DOHH2 (cell line): Measurements from ENCODE around the gene DOK7.

ENCODE experiments used
- H3F3A ChIP-seq: fragments of 200-600 bp; sonication (generic), shearing (Covaris generic); 2 replicates; pipeline ENCODE4 v1.6.0; 2016; ENCODE audit warnings: antibody characterized with exemption, mild to moderate bottlenecking; ENCODE audit not compliant: control insufficient read depth, insufficient read depth
- H3K27ac ChIP-seq: fragments of 200-600 bp; sonication (generic); 2 replicates; pipeline ENCODE4 v1.5.1; 2014; ENCODE audit warnings: low read depth, mild to moderate bottlenecking, low read length, moderate library complexity
- H3K27me3 ChIP-seq: fragments of 200-600 bp; sonication (generic); 2 replicates; pipeline ENCODE4 v1.6.1; 2014; ENCODE audit warnings: mild to moderate bottlenecking, low read length, mixed read lengths; ENCODE audit not compliant: control insufficient read depth
- H3K36me3 ChIP-seq: fragments of 200-600 bp; sonication (generic); 2 replicates; pipeline ENCODE4 v1.6.1; 2014; ENCODE audit warnings: mild to moderate bottlenecking, low read length, moderate library complexity, mixed read lengths; ENCODE audit not compliant: control insufficient read depth
- H3K4me1 ChIP-seq: fragments of 200-600 bp; sonication (generic); 2 replicates; pipeline ENCODE4 v1.6.1; 2014; ENCODE audit warnings: mild to moderate bottlenecking, low read length, mixed read lengths; ENCODE audit not compliant: control insufficient read depth
- H3K4me2 ChIP-seq: fragments of 200-600 bp; sonication (generic); 2 replicates; pipeline ENCODE4 v1.6.0; 2014; ENCODE audit warnings: mild to moderate bottlenecking, low read length, moderate library complexity
- H3K4me3 ChIP-seq: fragments of 200-600 bp; sonication (generic); 2 replicates; pipeline ENCODE4 v1.5.1; 2014; ENCODE audit warnings: mild to moderate bottlenecking, low read length, mixed read lengths
- H3K79me2 ChIP-seq: fragments of 200-600 bp; sonication (generic); 2 replicates; pipeline ENCODE4 v1.6.1; 2014; ENCODE audit warnings: mild to moderate bottlenecking, low read length, mixed read lengths; ENCODE audit not compliant: control insufficient read depth
- H3K9me2 ChIP-seq: fragments of 200-600 bp; sonication (generic); replicated peaks from 2 replicates; pipeline ENCODE4 v1.6.1; 2014; ENCODE audit warnings: mild to moderate bottlenecking, low read length, mixed read lengths; ENCODE audit not compliant: control insufficient read depth
- H3K9me3 ChIP-seq: fragments of 200-600 bp; sonication (generic); 2 replicates; pipeline ENCODE4 v1.6.1; 2014; ENCODE audit warnings: antibody characterized with exemption, low read length, mixed read lengths; ENCODE audit not compliant: control insufficient read depth, insufficient read depth
- H4K20me1 ChIP-seq: fragments of 200-600 bp; sonication (generic); 2 replicates; pipeline ENCODE4 v1.6.0; 2014; ENCODE audit warnings: low read depth, mild to moderate bottlenecking, antibody characterized with exemption, low read length, moderate library complexity; ENCODE audit not compliant: control insufficient read depth, insufficient read depth
- EZH2phosphoT487 ChIP-seq: fragments of 200-600 bp; sonication (generic); IDR thresholded peaks from 2 replicates; pipeline ENCODE4 v1.6.1; 2017; ENCODE audit warnings: borderline replicate concordance, mild to moderate bottlenecking, antibody characterized with exemption, low read length, moderate library complexity, mixed read lengths
- TF ChIP-seq, protein P1 (sequence below): fragments of 200-600 bp; sonication (generic); IDR thresholded peaks from one replicate; pipeline ENCODE4 v1.5.1; 2014; ENCODE audit warnings: antibody characterized with exemption, mild to moderate bottlenecking, low read depth, low read length; ENCODE audit not compliant: poor library complexity, severe bottlenecking

DOK7 gene

GRCh38 chr4:3445829-3446545 lies 17.1 kb upstream of the DOK7 start:
- Histone ChIP-seq H3K36me3 (no peaks in the 10 kb centered on the region), H3K27ac (no peak overlapping the region), H3K9me2 (no peaks in the 10 kb centered on the region), H3K4me1 (no peaks in the 10 kb centered on the region), H3K27me3 (no peaks in the 10 kb centered on the region), H3K9me3 (no peaks in the 10 kb centered on the region), H4K20me1 (no peaks in the 10 kb centered on the region), H3K4me3 (no peak overlapping the region), H3K4me2 (no peak overlapping the region), H3F3A (no peaks in the 10 kb centered on the region), H3K79me2 (no peaks in the 10 kb centered on the region)
- TF ChIP-seq EZH2phosphoT487, result no peak
- TF ChIP-seq, protein P1, sequence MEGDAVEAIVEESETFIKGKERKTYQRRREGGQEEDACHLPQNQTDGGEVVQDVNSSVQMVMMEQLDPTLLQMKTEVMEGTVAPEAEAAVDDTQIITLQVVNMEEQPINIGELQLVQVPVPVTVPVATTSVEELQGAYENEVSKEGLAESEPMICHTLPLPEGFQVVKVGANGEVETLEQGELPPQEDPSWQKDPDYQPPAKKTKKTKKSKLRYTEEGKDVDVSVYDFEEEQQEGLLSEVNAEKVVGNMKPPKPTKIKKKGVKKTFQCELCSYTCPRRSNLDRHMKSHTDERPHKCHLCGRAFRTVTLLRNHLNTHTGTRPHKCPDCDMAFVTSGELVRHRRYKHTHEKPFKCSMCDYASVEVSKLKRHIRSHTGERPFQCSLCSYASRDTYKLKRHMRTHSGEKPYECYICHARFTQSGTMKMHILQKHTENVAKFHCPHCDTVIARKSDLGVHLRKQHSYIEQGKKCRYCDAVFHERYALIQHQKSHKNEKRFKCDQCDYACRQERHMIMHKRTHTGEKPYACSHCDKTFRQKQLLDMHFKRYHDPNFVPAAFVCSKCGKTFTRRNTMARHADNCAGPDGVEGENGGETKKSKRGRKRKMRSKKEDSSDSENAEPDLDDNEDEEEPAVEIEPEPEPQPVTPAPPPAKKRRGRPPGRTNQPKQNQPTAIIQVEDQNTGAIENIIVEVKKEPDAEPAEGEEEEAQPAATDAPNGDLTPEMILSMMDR, result no peak

- H3K4me2 ChIP-seq, result no peak overlapping the region
- H3K9me3 ChIP-seq, result no peaks in the 10 kb centered on the region
- H3K79me2 ChIP-seq, result no peaks in the 10 kb centered on the region
- no peak overlapping the region for H3K4me3 ChIP-seq
- H3K36me3 ChIP-seq, result no peaks in the 10 kb centered on the region
- no peaks in the 10 kb centered on the region for H3K27me3 ChIP-seq
- TF ChIP-seq, protein P1, result no peak
- no peak for TF ChIP-seq EZH2phosphoT487
- H4K20me1 ChIP-seq, result no peaks in the 10 kb centered on the region
- H3K9me2 ChIP-seq, result no peaks in the 10 kb centered on the region
- H3F3A ChIP-seq, result no peaks in the 10 kb centered on the region
- no peak overlapping the region for H3K27ac ChIP-seq
- no peaks in the 10 kb centered on the region for H3K4me1 ChIP-seq
Observed at GRCh38 chr4:3446631-3447320, 16.3 kb upstream of the DOK7 start.

DNA sequence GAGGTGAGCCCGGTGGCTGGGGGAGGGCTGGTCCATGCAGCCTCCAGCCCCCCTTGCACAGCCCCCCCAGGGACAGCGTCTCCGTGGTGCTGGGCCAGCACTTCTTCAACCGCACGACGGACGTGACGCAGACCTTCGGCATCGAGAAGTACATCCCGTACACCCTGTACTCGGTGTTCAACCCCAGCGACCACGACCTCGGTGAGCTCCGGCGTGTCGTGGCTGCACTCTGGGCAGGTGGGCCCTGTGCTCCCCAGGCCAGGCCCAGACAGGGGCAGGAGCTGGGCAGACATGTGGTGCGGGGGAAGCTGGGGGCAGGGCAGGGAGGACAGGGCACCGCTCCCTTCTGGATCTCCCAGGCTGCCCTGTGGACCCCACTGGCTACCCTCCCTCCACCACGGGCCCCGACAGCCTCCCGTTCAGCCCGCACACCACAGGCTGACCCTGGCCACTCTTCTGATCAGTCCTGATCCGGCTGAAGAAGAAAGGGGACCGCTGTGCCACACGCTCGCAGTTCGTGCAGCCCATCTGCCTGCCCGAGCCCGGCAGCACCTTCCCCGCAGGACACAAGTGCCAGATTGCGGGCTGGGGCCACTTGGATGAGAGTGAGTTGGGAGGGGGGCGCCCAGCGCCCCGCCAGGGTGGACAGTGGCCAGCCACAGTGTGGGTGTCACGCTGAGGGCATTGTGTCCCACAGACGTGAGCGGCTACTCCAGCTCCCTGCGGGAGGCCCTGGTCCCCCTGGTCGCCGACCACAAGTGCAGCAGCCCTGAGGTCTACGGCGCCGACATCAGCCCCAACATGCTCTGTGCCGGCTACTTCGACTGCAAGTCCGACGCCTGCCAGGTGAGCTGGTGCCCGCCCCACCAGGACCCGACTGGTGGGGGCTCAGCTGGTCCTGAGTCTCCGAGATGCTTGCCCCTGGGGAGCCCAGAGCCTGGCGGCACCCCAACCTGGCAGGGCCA lies 15.4 kb upstream of the DOK7 start:
- H3F3A ChIP-seq, result no peaks in the 10 kb centered on the region
- no peak overlapping the region for H3K4me3 ChIP-seq
- no peaks in the 10 kb centered on the region for H3K27me3 ChIP-seq
- no peaks in the 10 kb centered on the region for H4K20me1 ChIP-seq
- no peaks in the 10 kb centered on the region for H3K9me2 ChIP-seq
- no peaks in the 10 kb centered on the region for H3K79me2 ChIP-seq
- H3K4me1 ChIP-seq, result no peaks in the 10 kb centered on the region
- H3K9me3 ChIP-seq, result no peaks in the 10 kb centered on the region
- TF ChIP-seq, protein P1, result no peak
- no peak for TF ChIP-seq EZH2phosphoT487
- no peak overlapping the region for H3K4me2 ChIP-seq
- no peak overlapping the region for H3K27ac ChIP-seq
- H3K36me3 ChIP-seq, result no peaks in the 10 kb centered on the region
